Astrocyte (in vitro differentiated cells and primary cell): Measurements from ENCODE around the gene TSPAN2.

ENCODE experiments used
- EZH2 ChIP-seq: IDR thresholded peaks from 2 replicates; pipeline ENCODE4 v1.6.1; 2012; ENCODE audit warnings: mild to moderate bottlenecking, low read length, inconsistent platforms; ENCODE audit not compliant: insufficient read depth
- TF ChIP-seq, protein P1 (sequence below): IDR thresholded peaks from 2 replicates; pipeline ENCODE4 v1.5.1; 2011; ENCODE audit warnings: low read depth, mild to moderate bottlenecking, inconsistent platforms, low read length, moderate library complexity; ENCODE audit not compliant: insufficient read depth

DNA sequence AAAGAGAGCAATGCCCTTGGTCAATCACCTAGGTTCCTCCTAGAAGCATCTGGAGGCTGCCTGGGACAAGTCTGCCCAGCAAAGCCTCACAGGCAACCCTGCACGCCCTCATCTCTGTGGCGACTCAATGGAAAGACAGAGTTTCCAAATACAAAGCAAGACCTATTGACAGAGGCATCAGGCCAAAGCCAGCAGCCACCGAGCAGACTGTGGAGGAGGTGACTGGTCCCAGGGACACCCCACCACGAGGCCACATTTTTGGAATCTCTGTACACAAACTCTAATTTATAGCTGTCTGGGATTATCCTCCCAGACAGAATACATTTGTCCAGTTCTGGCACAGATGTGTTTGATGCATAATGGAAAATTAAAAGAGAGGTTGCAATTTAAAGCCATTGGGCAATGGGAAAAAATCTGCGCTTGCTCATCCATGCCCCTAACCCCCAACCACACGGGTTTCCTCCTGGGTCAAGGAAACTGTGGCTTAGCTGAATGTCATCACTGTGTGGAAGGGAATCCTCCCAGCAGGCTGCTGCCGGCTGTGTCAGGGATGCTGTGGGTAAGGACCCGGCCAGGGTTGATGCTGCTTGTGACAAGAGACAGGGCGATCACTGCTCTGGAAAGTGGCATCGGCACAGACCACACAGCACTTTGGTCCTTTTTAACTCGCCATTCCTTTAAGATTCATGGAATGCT is 14.3 kb downstream of the TSPAN2 start:
- TF ChIP-seq, protein P1, sequence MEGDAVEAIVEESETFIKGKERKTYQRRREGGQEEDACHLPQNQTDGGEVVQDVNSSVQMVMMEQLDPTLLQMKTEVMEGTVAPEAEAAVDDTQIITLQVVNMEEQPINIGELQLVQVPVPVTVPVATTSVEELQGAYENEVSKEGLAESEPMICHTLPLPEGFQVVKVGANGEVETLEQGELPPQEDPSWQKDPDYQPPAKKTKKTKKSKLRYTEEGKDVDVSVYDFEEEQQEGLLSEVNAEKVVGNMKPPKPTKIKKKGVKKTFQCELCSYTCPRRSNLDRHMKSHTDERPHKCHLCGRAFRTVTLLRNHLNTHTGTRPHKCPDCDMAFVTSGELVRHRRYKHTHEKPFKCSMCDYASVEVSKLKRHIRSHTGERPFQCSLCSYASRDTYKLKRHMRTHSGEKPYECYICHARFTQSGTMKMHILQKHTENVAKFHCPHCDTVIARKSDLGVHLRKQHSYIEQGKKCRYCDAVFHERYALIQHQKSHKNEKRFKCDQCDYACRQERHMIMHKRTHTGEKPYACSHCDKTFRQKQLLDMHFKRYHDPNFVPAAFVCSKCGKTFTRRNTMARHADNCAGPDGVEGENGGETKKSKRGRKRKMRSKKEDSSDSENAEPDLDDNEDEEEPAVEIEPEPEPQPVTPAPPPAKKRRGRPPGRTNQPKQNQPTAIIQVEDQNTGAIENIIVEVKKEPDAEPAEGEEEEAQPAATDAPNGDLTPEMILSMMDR, result no peak
- no peak for TF ChIP-seq EZH2
